MCF 10A (cell line): ENCODE measurements around the gene CNIH1. TPM values are rescaled to one million over a fixed set of nuclear protein-coding genes. Genes with fewer than 3 reads are reported as not detected.

Source experiments
- Bru-seq: library from RNA; stranded (reverse); fragments of 400-500 nt; gene quantifications from one replicate; lab custom pipeline; 2021; lab: Mats Ljungman, UMichigan
- BruChase-seq, 2 experiments: library from RNA; stranded (reverse); fragments of 400-500 nt; gene quantifications; one replicate each; lab custom pipeline; 2021; lab: Mats Ljungman, UMichigan
- BruUV-seq: library from RNA; stranded (reverse); fragments of 400-500 nt; replicated peaks from 2 replicates; lab custom pipeline; 2021; lab: Mats Ljungman, UMichigan
- CTCF ChIA-PET: fragments of 300-600 bp; sonication (Branson Sonifier 250); formaldehyde crosslinking; extraction: SDS; loops from one replicate; lab custom pipeline; 2021; ENCODE audit warnings: antibody characterized with exemption, inconsistent platforms; lab: Yijun Ruan, JAX
- POLR2A ChIA-PET: fragments of 300-600, 350-650 bp; sonication (Branson Sonifier 250); formaldehyde crosslinking; extraction: SDS; loops from one replicate; lab custom pipeline; 2020; ENCODE audit warnings: antibody characterized with exemption, inconsistent platforms; lab: Yijun Ruan, JAX
- DNase-seq: peaks from one replicate; pipeline ENCODE4 v3.0.0-alpha.2; 2018; ENCODE audit not compliant: unreplicated experiment
- H3K27ac Mint-ChIP-seq: one replicate; pipeline ENCODE4 v1.8.0; 2022; ENCODE audit warnings: mild to moderate bottlenecking, low read depth, mixed read lengths; ENCODE audit not compliant: unreplicated experiment
- H3K27me3 Mint-ChIP-seq: one replicate; pipeline ENCODE4 v1.8.0; 2022; ENCODE audit warnings: mixed read lengths; ENCODE audit not compliant: insufficient read depth, unreplicated experiment
- H3K36me3 Mint-ChIP-seq: one replicate; pipeline ENCODE4 v1.8.0; 2022; ENCODE audit warnings: mild to moderate bottlenecking, moderate library complexity, mixed read lengths; ENCODE audit not compliant: insufficient read depth, unreplicated experiment
- H3K4me1 Mint-ChIP-seq: one replicate; pipeline ENCODE4 v1.8.0; 2022; ENCODE audit warnings: mixed read lengths; ENCODE audit not compliant: insufficient read depth, unreplicated experiment
- H3K4me3 Mint-ChIP-seq: one replicate; pipeline ENCODE4 v1.8.0; 2022; ENCODE audit warnings: mild to moderate bottlenecking, moderate library complexity, mixed read lengths; ENCODE audit not compliant: unreplicated experiment
- H3K9me3 Mint-ChIP-seq: one replicate; pipeline ENCODE4 v1.8.0; 2022; ENCODE audit warnings: mixed read lengths; ENCODE audit not compliant: unreplicated experiment
- CTCF ChIP-seq: fragments of 200-600 bp; IDR thresholded peaks from one replicate; pipeline ENCODE4 v1.8.0; 2022; ENCODE audit warnings: antibody characterized with exemption, mild to moderate bottlenecking; ENCODE audit not compliant: unreplicated experiment
- intact Hi-C: fragments of 100-400 bp; cut with micrococcal nuclease; formaldehyde crosslinking; loops from 2 replicates; pipeline ENCODE4 v1.14.1; 2022
- long read RNA-seq: library from polyadenylated mRNA; stranded (forward); transcript quantifications from one replicate; pipeline ENCODE4 v2.0.0, GENCODE V29; 2022
- total RNA-seq: library from RNA; stranded (reverse); gene quantifications from 2 replicates; pipeline ENCODE4 v1.2.3, GENCODE V29; 2022

The CNIH1 gene
- 217 and 228 TPM in 2 replicates for total RNA-seq
- percentile 97 among the genes with signal in this experiment for Bru-seq, nascent RNA
- percentile 98 among the genes with signal in this experiment for BruChase-seq, experiment 1, labeled RNA remaining after a 6-hour chase
- percentile 96 among the genes with signal in this experiment for BruChase-seq, experiment 2, labeled RNA remaining after a 2-hour chase
- long read RNA-seq, full-length matches to known transcripts = 314 of 325 reads
- long read RNA-seq, partial matches to known transcripts = 2 of 325 reads
- long read RNA-seq, other reads (novel, unspliced or antisense) = 9 of 325 reads

DNA sequence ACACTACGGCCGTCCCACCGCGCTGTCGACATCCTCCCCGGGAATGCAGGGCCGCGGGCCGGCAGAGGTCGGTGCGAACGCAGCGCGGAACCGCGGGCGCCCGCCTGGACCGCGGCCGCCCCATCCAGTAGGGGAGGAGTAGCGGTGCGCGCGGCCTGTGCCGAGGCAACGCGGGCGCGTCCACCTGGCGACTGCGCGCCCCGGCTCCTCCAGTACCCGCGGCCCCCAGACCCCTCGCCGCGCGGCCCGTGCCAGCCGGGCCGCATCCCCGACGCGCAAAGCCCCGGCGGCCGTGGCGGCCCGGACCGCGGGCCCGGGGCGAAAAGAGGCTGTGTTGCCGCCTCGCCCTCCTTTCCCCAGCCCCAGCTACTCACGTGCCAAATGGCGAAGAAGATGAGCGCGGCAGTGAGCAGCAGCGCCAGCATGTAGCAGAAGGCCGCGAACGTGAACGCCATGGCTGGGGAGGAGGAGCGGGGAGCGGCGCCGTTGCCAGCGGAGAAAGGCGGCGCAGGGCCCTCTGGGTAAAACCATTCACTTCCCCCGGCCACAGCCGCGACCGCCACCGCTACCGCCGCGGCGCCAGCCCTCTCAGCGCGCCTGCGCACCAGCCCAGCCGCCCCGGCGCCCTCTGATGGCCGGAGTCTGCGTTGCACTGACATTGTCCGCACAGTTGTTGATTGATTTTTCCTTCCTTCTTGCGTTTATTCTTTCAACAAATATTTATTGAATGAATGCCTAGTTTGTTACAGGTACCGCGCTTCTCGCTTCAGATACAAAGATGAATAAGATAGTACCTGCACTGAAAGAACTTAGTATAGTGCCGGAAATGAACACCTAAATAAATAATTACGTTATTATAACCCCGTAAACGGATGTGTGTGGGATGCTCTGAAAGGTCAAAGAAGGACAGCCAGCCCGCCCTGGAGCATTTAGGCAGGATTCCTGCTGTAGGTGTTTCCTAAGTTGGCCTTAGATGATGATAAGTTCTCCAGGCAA is at the start of gene CNIH1:
TSS of gene CNIH1 (minus strand) at position 502 of the 996 bp plus-strand sequence. CDS start at position 455, 47 bp downstream.
- POLR2A ChIA-PET = interaction anchor here (0.8 to 6.0 kb wide), 13 partner anchors 9 to 339 kb away, joined by 3 to 58 read pairs (median 4); partner anchors contain the start of genes CDKN3, CGRRF1 and GMFB
- no TSS peak for BruUV-seq

GRCh38 chr14:54490445-54491175 is 49.4 kb upstream of the CNIH1 start:
- H3K9me3 Mint-ChIP-seq = no peaks in the 10 kb centered on the region
- no TSS peak for BruUV-seq
- peaks cover 12% of the 10 kb centered on the region for H3K4me1 Mint-ChIP-seq
- no peak overlapping the region for H3K4me3 Mint-ChIP-seq
- no peak overlapping the region for H3K27ac Mint-ChIP-seq
- no peak for DNase-seq
- peaks cover 4% of the 10 kb centered on the region for H3K36me3 Mint-ChIP-seq
- no peaks in the 10 kb centered on the region for H3K27me3 Mint-ChIP-seq
- ChIA-PET POLR2A (interaction anchor here (0.8 to 6.8 kb wide), 6 partner anchors 11 to 94 kb away, joined by 3 to 100 read pairs (median 4); partner anchors contain the start of genes CDKN3 and CGRRF1), CTCF (interaction anchor here (0.6 to 1.1 kb wide), 6 partner anchors 13 to 1206 kb away, joined by 3 to 5 read pairs (median 4); partner anchors contain the start of gene CGRRF1)
- TF ChIP-seq CTCF = no peak
- intact Hi-C loops = no loop called here

More for the DNA sequence above, at the start of gene CNIH1:
- peak; percentile 78 for TF ChIP-seq CTCF
- Mint-ChIP-seq H3K27me3 (no peaks in the 10 kb centered on the region), H3K9me3 (no peaks in the 10 kb centered on the region), H3K4me1 (peaks cover 26% of the 10 kb centered on the region), H3K36me3 (peaks cover 14% of the 10 kb centered on the region), H3K4me3 (peak within 1 kb of the TSS; percentile 88), H3K27ac (peak within 1 kb of the TSS; percentile 93)
- peak; percentile 91 for DNase-seq
- CTCF ChIA-PET = interaction anchor here (0.6 to 1.8 kb wide), 15 partner anchors 9 to 1557 kb away, joined by 3 to 9 read pairs (median 3); no protein-coding TSS in a partner anchor
- intact Hi-C loops = loop anchor here (1.0 kb wide), 1 partner anchor 47 kb away; the partner anchor contains the start of gene GMFB

GRCh38 chr14:54489731-54490444 is 48.7 kb upstream of the CNIH1 start:
- Mint-ChIP-seq H3K4me1 (peaks cover 19% of the 10 kb centered on the region), H3K4me3 (peak overlapping the region; percentile 73), H3K9me3 (no peaks in the 10 kb centered on the region), H3K36me3 (peaks cover 4% of the 10 kb centered on the region), H3K27ac (peak overlapping the region; percentile 78), H3K27me3 (no peaks in the 10 kb centered on the region)
- BruUV-seq = no TSS peak
- ChIA-PET POLR2A (interaction anchor here (0.6 to 6.8 kb wide), 14 partner anchors 11 to 947 kb away, joined by 3 to 100 read pairs (median 4); partner anchors contain the start of genes CDKN3 and CNIH1), CTCF (interaction anchor here (0.6 to 2.8 kb wide), 18 partner anchors 10 to 1205 kb away, joined by 3 to 20 read pairs (median 4); partner anchors contain the start of genes CGRRF1 and SAMD4A)
- no peak for DNase-seq
- intact Hi-C loops = no loop called here
- no peak for TF ChIP-seq CTCF
